Measurements from ENCODE around the gene ARHGEF40. TPM values are rescaled to one million over a fixed set of nuclear protein-coding genes. Genes with fewer than 3 reads are reported as not detected.

The ARHGEF40 gene
- total and polyA plus RNA-seq, 2 donors, result 6.5 to 6.9 TPM

DNA sequence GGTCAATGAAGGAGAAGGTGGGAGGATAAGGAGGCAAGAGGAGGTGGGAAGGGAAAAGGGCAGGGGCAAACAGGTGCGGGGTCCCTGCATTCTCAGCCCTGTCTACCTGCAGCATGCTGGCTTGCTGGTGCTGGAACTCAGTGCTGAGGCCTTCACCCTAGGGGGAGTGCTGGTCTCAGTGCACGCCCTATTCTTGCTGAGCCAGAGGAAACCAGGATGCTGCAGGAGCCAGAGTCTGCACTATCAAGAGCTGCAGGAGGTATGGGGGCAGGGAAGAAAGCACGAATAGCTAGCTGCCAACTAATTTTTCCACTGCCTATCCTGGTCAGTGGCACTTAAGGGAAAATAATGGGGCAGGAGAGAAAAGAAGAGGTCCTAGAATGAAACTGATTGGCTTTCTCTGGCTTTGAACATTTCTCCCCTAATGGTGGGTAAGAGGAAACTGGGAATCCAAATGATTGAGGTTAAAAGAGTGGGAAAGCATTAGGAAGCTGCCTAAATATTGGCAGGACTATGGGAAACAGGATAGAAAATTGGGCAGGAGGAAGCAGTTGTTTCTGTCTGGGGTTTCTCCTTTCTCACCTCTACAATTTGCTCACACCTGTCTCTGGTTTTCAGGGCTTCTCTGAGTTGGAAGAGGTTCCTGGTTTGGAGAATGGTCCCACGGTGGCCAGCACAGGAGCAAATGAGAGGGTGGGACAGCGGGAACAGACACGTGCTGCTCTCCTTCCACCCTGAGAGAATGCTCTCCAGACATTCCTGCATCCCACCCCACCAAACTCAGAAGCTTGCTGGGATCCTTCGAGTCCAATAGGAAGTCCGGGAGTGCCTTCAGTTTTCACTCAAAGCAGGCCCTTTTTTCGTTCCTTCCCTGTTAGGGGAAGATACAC, 32.7 kb downstream of the ARHGEF40 start:
- H3K27me3 ChIP-seq (ENCODE audit: control insufficient read depth in 2 of 2, insufficient read depth in 1 of 2, low read length in 1 of 2), result no peaks in the 10 kb centered on the region
- DNase-seq (ENCODE audit: low read depth in 6 of 9, low spot score in 9 of 9), result peak in 2 of 9 donors; percentile 34 to 48
- H3K4me1 ChIP-seq (ENCODE audit: control insufficient read depth in 2 of 2, insufficient read depth in 2 of 2, low read length in 2 of 2), result peaks cover 18 to 56% of the 10 kb centered on the region in 2 donors
- peak overlapping the region; percentile 53 to 77 for H3K4me3 ChIP-seq (ENCODE audit: low read length in 2 of 2)
- peak overlapping the region; percentile 46 to 95 for H3K27ac ChIP-seq (ENCODE audit: low read depth in 1 of 2, low read length in 1 of 2)
- no peaks in the 10 kb centered on the region for H3K9me3 ChIP-seq (ENCODE audit: control insufficient read depth in 2 of 2, insufficient read depth in 1 of 2, low read length in 1 of 2)
- WGBS, result 27% methylated on average over 9 of the region's 9 CpGs
- H3K36me3 ChIP-seq (ENCODE audit: control insufficient read depth in 2 of 2, insufficient read depth in 2 of 2, low read length in 1 of 2), result no peaks in the 10 kb centered on the region

DNA sequence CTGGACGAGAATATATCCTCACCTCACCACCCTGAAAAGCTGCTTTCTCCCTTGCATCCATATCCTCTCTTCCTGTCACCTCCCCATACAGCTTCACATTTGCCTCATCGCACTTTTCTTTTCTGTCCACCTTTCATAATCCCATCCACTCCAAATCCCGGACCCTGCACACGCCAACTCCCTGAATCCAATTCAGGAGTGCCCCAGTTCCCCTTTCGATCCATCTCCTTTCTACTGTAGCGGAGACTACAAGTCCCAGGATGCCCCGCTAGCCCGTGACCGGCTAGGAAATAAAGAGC, 33.3 kb downstream of the ARHGEF40 start:
- no peak for DNase-seq (ENCODE audit: low read depth in 6 of 9, low spot score in 9 of 9)
- WGBS, result under 1% methylated on average over 9 of the region's 9 CpGs
- no peaks in the 10 kb centered on the region for H3K27me3 ChIP-seq (ENCODE audit: control insufficient read depth in 2 of 2, insufficient read depth in 1 of 2, low read length in 1 of 2)

GRCh38 chr14:21103710-21104447, 33.8 kb downstream of the ARHGEF40 start:
- under 1% methylated on average over 62 of the region's 62 CpGs for WGBS
- Histone ChIP-seq H3K36me3 (ENCODE audit: control insufficient read depth in 2 of 2, insufficient read depth in 2 of 2, low read length in 1 of 2) (no peaks in the 10 kb centered on the region), H3K4me3 (ENCODE audit: low read length in 2 of 2) (peak overlapping the region; percentile 53 to 77), H3K4me1 (ENCODE audit: control insufficient read depth in 2 of 2, insufficient read depth in 2 of 2, low read length in 2 of 2) (peaks cover 17 to 52% of the 10 kb centered on the region in 2 donors), H3K27me3 (ENCODE audit: control insufficient read depth in 2 of 2, insufficient read depth in 1 of 2, low read length in 1 of 2) (no peaks in the 10 kb centered on the region), H3K9me3 (ENCODE audit: control insufficient read depth in 2 of 2, insufficient read depth in 1 of 2, low read length in 1 of 2) (no peaks in the 10 kb centered on the region), H3K27ac (ENCODE audit: low read depth in 1 of 2, low read length in 1 of 2) (peak overlapping the region; percentile 95 to 96)
- peak in 8 of 9 donors; percentile 87 to 98 (median 92) for DNase-seq (ENCODE audit: low read depth in 6 of 9, low spot score in 9 of 9)

More for the DNA sequence above, 33.3 kb downstream of the ARHGEF40 start:
- Histone ChIP-seq H3K36me3 (ENCODE audit: control insufficient read depth in 2 of 2, insufficient read depth in 2 of 2, low read length in 1 of 2) (no peaks in the 10 kb centered on the region), H3K4me3 (ENCODE audit: low read length in 2 of 2) (peak overlapping the region; percentile 53 to 77), H3K27ac (ENCODE audit: low read depth in 1 of 2, low read length in 1 of 2) (peak overlapping the region; percentile 95 to 96), H3K4me1 (ENCODE audit: control insufficient read depth in 2 of 2, insufficient read depth in 2 of 2, low read length in 2 of 2) (peaks cover 18 to 56% of the 10 kb centered on the region in 2 donors), H3K9me3 (ENCODE audit: control insufficient read depth in 2 of 2, insufficient read depth in 1 of 2, low read length in 1 of 2) (no peaks in the 10 kb centered on the region)

DNA sequence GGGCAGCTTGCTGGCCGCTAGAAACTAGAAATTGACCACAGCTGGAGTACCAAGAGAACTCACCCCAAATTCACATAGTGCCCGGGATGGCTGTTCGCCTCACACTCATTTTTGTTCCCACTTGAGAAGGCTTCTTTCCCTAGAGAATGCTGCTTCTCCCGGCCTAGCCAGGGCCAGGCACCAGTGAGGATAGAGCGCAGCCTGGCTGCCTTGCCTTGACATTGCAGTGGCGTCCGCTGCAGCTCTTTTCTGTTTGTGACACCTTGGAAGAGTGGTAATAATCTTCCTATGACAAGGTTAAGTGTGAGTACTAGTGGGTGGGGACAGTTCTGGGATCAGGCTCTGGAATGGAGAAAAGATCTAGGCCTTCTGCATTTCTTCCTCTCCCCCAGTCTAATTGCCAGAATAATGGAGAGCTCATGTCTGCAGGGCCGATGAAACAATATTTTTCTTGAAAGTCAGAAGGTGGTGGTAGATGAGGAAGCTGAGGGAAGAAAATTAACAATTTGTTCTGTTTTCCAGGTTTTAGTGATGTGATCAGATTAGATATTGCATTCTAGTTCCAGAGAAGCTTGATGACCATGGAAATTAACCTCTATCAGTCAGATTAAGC, 34.5 kb downstream of the ARHGEF40 start:
- Histone ChIP-seq H3K4me1 (ENCODE audit: control insufficient read depth in 2 of 2, insufficient read depth in 2 of 2, low read length in 2 of 2) (peaks cover 15 to 46% of the 10 kb centered on the region in 2 donors), H3K27ac (ENCODE audit: low read depth in 1 of 2, low read length in 1 of 2) (peak overlapping the region; percentile 95 to 96), H3K36me3 (ENCODE audit: control insufficient read depth in 2 of 2, insufficient read depth in 2 of 2, low read length in 1 of 2) (no peaks in the 10 kb centered on the region), H3K27me3 (ENCODE audit: control insufficient read depth in 2 of 2, insufficient read depth in 1 of 2, low read length in 1 of 2) (no peaks in the 10 kb centered on the region), H3K4me3 (ENCODE audit: low read length in 2 of 2) (peak overlapping the region; percentile 53 to 77), H3K9me3 (ENCODE audit: control insufficient read depth in 2 of 2, insufficient read depth in 1 of 2, low read length in 1 of 2) (no peaks in the 10 kb centered on the region)
- 10% methylated on average over 8 of the region's 8 CpGs for WGBS
- peak in 7 of 9 donors; percentile 54 to 85 (median 61) for DNase-seq (ENCODE audit: low read depth in 6 of 9, low spot score in 9 of 9)

DNA sequence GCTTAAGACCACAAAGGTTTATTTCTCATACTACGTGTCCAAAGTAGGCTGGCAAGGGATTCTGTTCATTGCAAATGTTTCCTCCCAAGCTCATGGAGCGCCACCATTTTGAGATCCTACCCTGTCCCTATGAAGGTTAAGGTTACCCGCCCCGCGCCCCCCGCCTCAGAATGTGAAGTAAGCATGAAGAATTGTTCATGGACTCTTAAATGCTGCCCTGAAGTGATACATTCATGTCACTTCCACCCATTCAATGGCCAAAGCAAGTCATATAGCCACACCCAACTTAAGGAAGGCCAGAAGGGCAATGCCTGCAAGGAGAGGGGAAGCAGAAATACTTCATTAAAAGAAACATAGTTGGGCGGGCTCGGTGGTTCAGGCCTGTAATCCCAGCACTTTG, 35.0 kb downstream of the ARHGEF40 start:
- H3K36me3 ChIP-seq (ENCODE audit: control insufficient read depth in 2 of 2, insufficient read depth in 2 of 2, low read length in 1 of 2), result no peaks in the 10 kb centered on the region
- peaks cover 15 to 43% of the 10 kb centered on the region in 2 donors for H3K4me1 ChIP-seq (ENCODE audit: control insufficient read depth in 2 of 2, insufficient read depth in 2 of 2, low read length in 2 of 2)
- DNase-seq (ENCODE audit: low read depth in 6 of 9, low spot score in 9 of 9), result no peak
- 94% methylated on average over 8 of the region's 8 CpGs for whole genome bisulfite sequencing
- H3K27ac ChIP-seq (ENCODE audit: low read depth in 1 of 2, low read length in 1 of 2), result no peak overlapping the region
- H3K9me3 ChIP-seq (ENCODE audit: control insufficient read depth in 2 of 2, insufficient read depth in 1 of 2, low read length in 1 of 2), result no peaks in the 10 kb centered on the region
- no peak overlapping the region for H3K4me3 ChIP-seq (ENCODE audit: low read length in 2 of 2)
- H3K27me3 ChIP-seq (ENCODE audit: control insufficient read depth in 2 of 2, insufficient read depth in 1 of 2, low read length in 1 of 2), result no peaks in the 10 kb centered on the region

GRCh38 chr14:21106176-21106497, 36.0 kb downstream of the ARHGEF40 start:
- Histone ChIP-seq H3K4me1 (ENCODE audit: control insufficient read depth in 2 of 2, insufficient read depth in 2 of 2, low read length in 2 of 2) (peaks cover 15 to 40% of the 10 kb centered on the region in 2 donors), H3K4me3 (ENCODE audit: low read length in 2 of 2) (no peak overlapping the region), H3K27ac (ENCODE audit: low read depth in 1 of 2, low read length in 1 of 2) (no peak overlapping the region), H3K27me3 (ENCODE audit: control insufficient read depth in 2 of 2, insufficient read depth in 1 of 2, low read length in 1 of 2) (no peaks in the 10 kb centered on the region), H3K9me3 (ENCODE audit: control insufficient read depth in 2 of 2, insufficient read depth in 1 of 2, low read length in 1 of 2) (no peaks in the 10 kb centered on the region), H3K36me3 (ENCODE audit: control insufficient read depth in 2 of 2, insufficient read depth in 2 of 2, low read length in 1 of 2) (no peaks in the 10 kb centered on the region)
- DNase-seq (ENCODE audit: low read depth in 6 of 9, low spot score in 9 of 9), result no peak
- WGBS, result 94% methylated on average over 4 of the region's 4 CpGs

DNA sequence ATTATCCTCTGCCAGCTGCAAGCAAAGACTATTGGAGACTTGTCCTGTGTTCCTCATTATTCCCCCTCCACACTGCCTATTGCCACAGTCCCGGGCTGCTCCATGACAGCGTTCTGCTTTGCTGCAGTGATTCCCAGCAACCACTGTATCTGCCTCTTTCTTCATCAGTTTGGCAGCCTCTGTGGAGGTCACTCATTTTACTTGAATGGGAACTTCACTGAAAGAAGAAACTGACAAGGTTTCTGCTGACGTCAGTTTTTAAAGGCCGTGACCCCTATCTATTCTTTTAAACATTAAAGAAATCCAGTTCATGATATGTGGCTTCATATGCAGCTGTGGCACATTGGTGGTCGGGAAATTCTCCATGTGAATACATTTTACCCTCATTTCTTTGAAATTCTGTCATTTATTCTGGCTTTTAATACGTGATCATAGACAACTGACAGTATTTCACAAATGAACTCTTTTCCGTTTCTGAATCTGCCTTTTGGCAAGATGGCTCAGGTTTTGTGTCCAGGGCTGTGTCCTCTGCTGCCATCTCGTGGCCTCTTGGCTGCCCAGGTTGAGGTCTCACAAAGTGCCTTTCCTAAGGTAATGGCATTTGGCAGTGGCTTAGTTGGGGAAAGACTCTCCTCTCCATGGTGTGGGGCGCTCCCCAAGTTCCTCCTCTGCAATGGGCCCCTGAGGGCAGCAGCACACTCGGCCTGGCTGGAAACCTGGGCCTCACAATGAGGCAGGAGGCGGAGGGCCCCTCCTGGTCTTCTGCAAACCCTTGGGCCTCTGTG, 36.6 kb downstream of the ARHGEF40 start:
- Histone ChIP-seq H3K9me3 (ENCODE audit: control insufficient read depth in 2 of 2, insufficient read depth in 1 of 2, low read length in 1 of 2) (no peaks in the 10 kb centered on the region), H3K4me1 (ENCODE audit: control insufficient read depth in 2 of 2, insufficient read depth in 2 of 2, low read length in 2 of 2) (peaks cover 15 to 36% of the 10 kb centered on the region in 2 donors), H3K27ac (ENCODE audit: low read depth in 1 of 2, low read length in 1 of 2) (peak overlapping the region in 1 of 2 donors; percentile 4), H3K4me3 (ENCODE audit: low read length in 2 of 2) (no peak overlapping the region), H3K27me3 (ENCODE audit: control insufficient read depth in 2 of 2, insufficient read depth in 1 of 2, low read length in 1 of 2) (no peaks in the 10 kb centered on the region), H3K36me3 (ENCODE audit: control insufficient read depth in 2 of 2, insufficient read depth in 2 of 2, low read length in 1 of 2) (no peaks in the 10 kb centered on the region)
- 47% methylated on average over 11 of the region's 11 CpGs for WGBS
- DNase-seq (ENCODE audit: low read depth in 6 of 9, low spot score in 9 of 9), result peak in 7 of 9 donors; percentile 52 to 87 (median 72)

DNA sequence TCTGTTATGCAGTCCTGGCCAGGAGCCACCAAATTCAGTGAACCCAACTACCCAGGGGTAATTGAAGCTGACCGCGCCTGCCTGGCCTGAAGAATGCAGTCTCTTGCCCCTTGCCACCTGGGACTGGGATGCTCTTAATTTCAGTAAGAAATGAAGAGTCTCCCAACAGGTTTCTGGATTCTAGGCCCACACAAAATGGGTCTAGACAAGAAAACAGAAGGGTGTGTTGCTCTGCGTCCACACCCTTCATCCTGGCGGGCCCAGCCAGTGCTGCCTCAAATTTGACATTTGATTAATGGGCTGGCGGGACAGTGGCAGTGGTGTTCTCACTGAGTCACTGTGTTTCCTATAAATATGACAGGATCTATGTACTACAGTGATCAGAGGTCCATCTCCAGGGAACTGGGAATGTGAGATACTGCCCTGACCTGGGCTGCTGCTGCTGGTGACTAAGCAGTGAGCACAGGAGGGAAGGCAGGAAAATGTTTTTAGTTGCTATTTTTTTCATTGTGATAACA, 37.2 kb downstream of the ARHGEF40 start:
- H3K4me1 ChIP-seq (ENCODE audit: control insufficient read depth in 2 of 2, insufficient read depth in 2 of 2, low read length in 2 of 2), result peaks cover 13 to 30% of the 10 kb centered on the region in 2 donors
- DNase-seq (ENCODE audit: low read depth in 6 of 9, low spot score in 9 of 9), result no peak
- no peaks in the 10 kb centered on the region for H3K9me3 ChIP-seq (ENCODE audit: control insufficient read depth in 2 of 2, insufficient read depth in 1 of 2, low read length in 1 of 2)
- H3K27me3 ChIP-seq (ENCODE audit: control insufficient read depth in 2 of 2, insufficient read depth in 1 of 2, low read length in 1 of 2), result no peaks in the 10 kb centered on the region
- H3K4me3 ChIP-seq (ENCODE audit: low read length in 2 of 2), result no peak overlapping the region
- 93% methylated on average over 5 of the region's 5 CpGs for WGBS
- no peak overlapping the region for H3K27ac ChIP-seq (ENCODE audit: low read depth in 1 of 2, low read length in 1 of 2)
- H3K36me3 ChIP-seq (ENCODE audit: control insufficient read depth in 2 of 2, insufficient read depth in 2 of 2, low read length in 1 of 2), result no peaks in the 10 kb centered on the region
